H1 (cell line): Measurements from ENCODE around the gene CTPS2. TPM values are rescaled to one million over a fixed set of nuclear protein-coding genes. Genes with fewer than 3 reads are reported as not detected.

Experiments used
- CTCF ChIA-PET: fragments of 300-600 bp; sonication (Branson Sonifier 250); formaldehyde crosslinking; loops from one replicate; lab custom pipeline; 2021; ENCODE audit not compliant: partially characterized antibody; lab: Charles Lee
- POLR2A ChIA-PET: fragments of 300-600 bp; sonication (Branson Sonifier 250); formaldehyde crosslinking; loops from one replicate; lab custom pipeline; 2021; ENCODE audit warnings: inconsistent platforms; ENCODE audit not compliant: partially characterized antibody; lab: Charles Lee
- DNase-seq, 2 experiments: peaks; one replicate each; pipeline versions ENCODE4 v3.0.0 to v3.0.0-alpha.2; 2010 to 2022; ENCODE audit warnings: low spot score in 2 of 2, low read depth in 1 of 2, mixed read lengths in 1 of 2
- FAIRE-seq: peaks from 2 replicates; lab custom pipeline; 2011; peaks lifted over from hg19 to GRCh38; lab: Jason Lieb, UNC
- H2AFZ ChIP-seq: 2 replicates; pipeline ENCODE4 v1.8.1; 2012; ENCODE audit warnings: low read length, inconsistent platforms
- H2AK5ac ChIP-seq: 2 replicates; pipeline ENCODE4 v1.6.1; 2013; ENCODE audit warnings: low read depth, low read length
- H2BK120ac ChIP-seq: replicated peaks from 2 replicates; pipeline ENCODE3; 2013; ENCODE audit warnings: low read depth, low read length, inconsistent platforms
- H2BK12ac ChIP-seq: 2 replicates; pipeline ENCODE4 v1.6.1; 2013; ENCODE audit warnings: low read depth, low read length
- H2BK15ac ChIP-seq: 2 replicates; pipeline ENCODE4 v1.6.1; 2013; ENCODE audit warnings: low read length
- H2BK20ac ChIP-seq: 2 replicates; pipeline ENCODE4 v1.6.1; 2013; ENCODE audit warnings: low read length
- H2BK5ac ChIP-seq: 2 replicates; pipeline ENCODE4 v1.6.1; 2013; ENCODE audit warnings: low read depth, low read length
- H3K14ac ChIP-seq: 2 replicates; pipeline ENCODE4 v1.6.1; 2013; ENCODE audit warnings: inconsistent platforms; ENCODE audit not compliant: insufficient read length
- H3K18ac ChIP-seq: 2 replicates; pipeline ENCODE4 v1.6.1; 2013; ENCODE audit warnings: low read length; ENCODE audit errors: extremely low read depth
- H3K23ac ChIP-seq: 2 replicates; pipeline ENCODE4 v1.6.1; 2013; ENCODE audit warnings: inconsistent platforms; ENCODE audit not compliant: insufficient read length
- H3K23me2 ChIP-seq: 2 replicates; pipeline ENCODE4 v1.6.1; 2013; ENCODE audit warnings: low read depth, low read length
- H3K27ac ChIP-seq: 2 replicates; pipeline ENCODE4 v1.6.1; 2011; ENCODE audit warnings: low read depth, low read length, inconsistent platforms
- H3K27me3 ChIP-seq, 4 experiments: replicated peaks in 1 of 4; 1 replicate in 1 of 4; 2 replicates in 3 of 4; pipeline versions ENCODE4 v1.6.1 to v1.8.1; 2011 to 2013; ENCODE audit warnings: low read length in 3 of 4, mild to moderate bottlenecking in 3 of 4, inconsistent platforms in 2 of 4, mixed read lengths in 2 of 4, moderate library complexity in 1 of 4; ENCODE audit not compliant: control insufficient read depth in 3 of 4, insufficient read depth in 3 of 4; ENCODE audit errors: extremely low read depth in 1 of 4
- H3K36me3 ChIP-seq, 4 experiments: 2 replicates each; pipeline versions ENCODE4 v1.6.1 to v1.8.1; 2011 to 2013; ENCODE audit warnings: mild to moderate bottlenecking in 4 of 4, low read length in 3 of 4, moderate library complexity in 2 of 4, control low read depth in 1 of 4, inconsistent platforms in 1 of 4; ENCODE audit not compliant: insufficient read depth in 4 of 4, control insufficient read depth in 2 of 4
- H3K4ac ChIP-seq: replicated peaks from 2 replicates; pipeline ENCODE3; 2013; ENCODE audit warnings: low read length, low read depth, mixed read lengths, inconsistent platforms; ENCODE audit not compliant: insufficient read length
- H3K4me1 ChIP-seq, 4 experiments: replicated peaks in 1 of 4; 1 replicate in 1 of 4; 2 replicates in 3 of 4; pipeline versions ENCODE4 v1.6.1 to v1.8.1; 2011 to 2013; ENCODE audit warnings: low read length in 3 of 4, inconsistent platforms in 2 of 4, mixed read lengths in 1 of 4; ENCODE audit not compliant: insufficient read depth in 4 of 4, control insufficient read depth in 3 of 4
- H3K4me2 ChIP-seq, 2 experiments: 2 replicates each; pipeline versions ENCODE4 v1.6.1 to v1.8.1; 2011 to 2013; ENCODE audit warnings: low read depth in 2 of 2, low read length in 2 of 2, control low read depth in 1 of 2, inconsistent platforms in 1 of 2, mild to moderate bottlenecking in 1 of 2; ENCODE audit not compliant: insufficient read depth in 1 of 2
- H3K4me3 ChIP-seq, 4 experiments: fragments of 200-600, 300-600 bp in 1 of 4; sonication (generic), shearing (Covaris generic), sonication (Bioruptor Twin) in 1 of 4; 2 replicates each; pipeline versions ENCODE4 v1.5.1 to v1.8.1; 2011 to 2016; ENCODE audit warnings: low read length in 4 of 4, low read depth in 3 of 4, control low read depth in 2 of 4, inconsistent platforms in 2 of 4, mild to moderate bottlenecking in 2 of 4, mixed read lengths in 1 of 4, moderate library complexity in 1 of 4; ENCODE audit not compliant: insufficient read depth in 2 of 4; ENCODE audit errors: extremely low read depth in 1 of 4
- H3K56ac ChIP-seq: replicated peaks from 2 replicates; pipeline ENCODE3; 2013; ENCODE audit warnings: low read depth, mild to moderate bottlenecking, mixed read lengths, low read length, inconsistent platforms; ENCODE audit not compliant: insufficient read length
- H3K79me1 ChIP-seq: 2 replicates; pipeline ENCODE4 v1.6.1; 2013; ENCODE audit warnings: low read depth, low read length, control low read depth
- H3K79me2 ChIP-seq, 2 experiments: 2 replicates each; pipeline versions ENCODE4 v1.6.1 to v1.8.1; 2012 to 2013; ENCODE audit warnings: low read length in 2 of 2, mild to moderate bottlenecking in 2 of 2, inconsistent platforms in 1 of 2; ENCODE audit not compliant: insufficient read depth in 2 of 2, control insufficient read depth in 1 of 2
- H3K9ac ChIP-seq, 4 experiments: replicated peaks in 1 of 4; 1 replicate in 1 of 4; 2 replicates in 3 of 4; pipeline versions ENCODE4 v1.6.1 to v1.8.1; 2011 to 2013; ENCODE audit warnings: low read depth in 3 of 4, low read length in 3 of 4, control low read depth in 2 of 4, mild to moderate bottlenecking in 2 of 4, moderate library complexity in 2 of 4, inconsistent platforms in 1 of 4; ENCODE audit errors: extremely low read depth in 1 of 4
- H3K9me3 ChIP-seq, 2 experiments: 2 replicates each; pipeline versions ENCODE4 v1.6.1 to v1.8.1; 2012 to 2013; ENCODE audit warnings: mild to moderate bottlenecking in 2 of 2, moderate library complexity in 2 of 2, control low read depth in 1 of 2, inconsistent platforms in 1 of 2, low read depth in 1 of 2, low read length in 1 of 2, mixed read lengths in 1 of 2; ENCODE audit not compliant: insufficient read depth in 2 of 2
- H4K20me1 ChIP-seq, 2 experiments: replicated peaks in 1 of 2; 2 replicates each; pipeline versions ENCODE3 to v1.8.1; 2011 to 2013; ENCODE audit warnings: inconsistent platforms in 2 of 2, low read length in 2 of 2, mild to moderate bottlenecking in 1 of 2; ENCODE audit not compliant: insufficient read depth in 2 of 2, control insufficient read depth in 1 of 2
- H4K5ac ChIP-seq: 2 replicates; pipeline ENCODE4 v1.6.1; 2013; ENCODE audit warnings: low read length, low read depth, mixed read lengths, inconsistent platforms; ENCODE audit not compliant: insufficient read length
- H4K8ac ChIP-seq: 2 replicates; pipeline ENCODE4 v1.8.0; 2013; ENCODE audit warnings: mild to moderate bottlenecking, moderate library complexity, low read length, inconsistent platforms; ENCODE audit not compliant: insufficient read depth; ENCODE audit errors: extremely low read depth
- H4K91ac ChIP-seq: replicated peaks from 2 replicates; pipeline ENCODE3; 2013; ENCODE audit warnings: low read length, mixed read lengths, inconsistent platforms; ENCODE audit not compliant: insufficient read length
- NRF1 ChIP-seq: IDR thresholded peaks from 2 replicates; pipeline ENCODE4 v1.6.1; 2011; ENCODE audit warnings: mild to moderate bottlenecking, low read depth, low read length, improper control_type of control experiment
- SP2 ChIP-seq: IDR thresholded peaks from 2 replicates; pipeline ENCODE4 v1.6.1; 2012; ENCODE audit warnings: mild to moderate bottlenecking, low read length, inconsistent platforms
- WGBS, 2 experiments: shearing (Covaris generic) in 1 of 2; methylation state at CpG; one replicate each; pipeline versions ENCODE4 v1.1.6 to v1.1.7; 2013 to 2015; ENCODE audit warnings: low lambda C conversion rate in 2 of 2, mixed read lengths in 2 of 2, inconsistent platforms in 1 of 2, low coverage in 1 of 2, missing lambda C conversion rate in 1 of 2; ENCODE audit not compliant: insufficient replicate concordance in 2 of 2, insufficient coverage in 1 of 2, insufficient read length in 1 of 2; ENCODE audit errors: extremely low coverage in 1 of 2, missing lambda C conversion rate in 1 of 2; 5-methylcytosine and 5-hydroxymethylcytosine counted together
- polyA plus RNA-seq, 7 experiments: library from polyadenylated mRNA; depleted of rRNA in 3 of 7; stranded (reverse) in 5 of 7; unstranded in 2 of 7; fragments of >200 nt in 5 of 7; fragments of 200-250 nt in 2 of 7; gene quantifications; 1 replicate in 5 of 7; 2 replicates in 1 of 7; 4 replicates in 1 of 7; pipeline versions ENCODE4 v1.2.1 to v1.2.3, GENCODE V29; 2011 to 2013; ENCODE audit warnings: missing spikeins in 2 of 7, mixed read lengths in 2 of 7
- total RNA-seq: library from RNA; stranded (reverse); fragmentation: NEBNext Ultra II Directional; extraction: Animal tissue kit (Norgen Biotek cat#: 25700); gene quantifications from 2 replicates; pipeline ENCODE4 v1.2.1, GENCODE V29; 2021

The CTPS2 gene
- total and polyA plus RNA-seq, 2 of the 8 experiments (the other 6 are each of a cell fraction or from before 2014, with no cell fraction given), result 17.1 to 34.0 TPM

GRCh38 chrX:16601885-16602284 lies 110.6 kb downstream of the CTPS2 start:
- H3K27ac ChIP-seq, result no peak overlapping the region
- no peaks in the 10 kb centered on the region for H3K23me2 ChIP-seq
- no peak overlapping the region for H3K14ac ChIP-seq
- H3K27me3 ChIP-seq, result no peaks in the 10 kb centered on the region
- no peak overlapping the region for H2BK12ac ChIP-seq
- no peaks in the 10 kb centered on the region; a peak in 1 of 7 replicates for H3K4me1 ChIP-seq
- no peak for TF ChIP-seq NRF1
- TF ChIP-seq SP2, result no peak
- no peak overlapping the region for H3K4ac ChIP-seq
- no peak overlapping the region for H3K56ac ChIP-seq
- POLR2A ChIA-PET, result no interaction called here
- no peak overlapping the region for H3K23ac ChIP-seq
- no peak overlapping the region for H3K18ac ChIP-seq
- no peak overlapping the region for H2AK5ac ChIP-seq
- H2BK120ac ChIP-seq, result no peak overlapping the region
- no peaks in the 10 kb centered on the region for H3K79me1 ChIP-seq
- H3K79me2 ChIP-seq, result no peaks in the 10 kb centered on the region
- 93% methylated on average over 4 of the region's 4 CpGs; no CpG with 5 or more reads in 1 of the 2 experiments for WGBS, 2 experiments
- no peak overlapping the region for H3K9ac ChIP-seq
- H2AFZ ChIP-seq, result no peak overlapping the region
- CTCF ChIA-PET, result interaction anchor here (0.7 to 1.2 kb wide), 2 partner anchors 17 to 61 kb away, joined by 3 to 5 read pairs; no protein-coding TSS in a partner anchor
- H3K36me3 ChIP-seq, result peaks cover 0 to 7% (median 0%) of the 10 kb centered on the region in 4 experiments; a peak in 1 of 8 replicates
- no peaks in the 10 kb centered on the region for H4K20me1 ChIP-seq
- no peak overlapping the region for H3K4me2 ChIP-seq
- no peak overlapping the region for H4K8ac ChIP-seq
- H4K5ac ChIP-seq, result no peak overlapping the region
- no peak overlapping the region for H3K4me3 ChIP-seq
- no peak overlapping the region for H2BK15ac ChIP-seq
- no peak for DNase-seq
- H2BK5ac ChIP-seq, result no peak overlapping the region
- FAIRE-seq, result no peak
- H3K9me3 ChIP-seq, result no peaks in the 10 kb centered on the region
- H4K91ac ChIP-seq, result no peak overlapping the region
- no peak overlapping the region for H2BK20ac ChIP-seq
